HG03175 (cell line): ENCODE results near the gene UNC13B.
A peak's percentile ranks its signal among the peaks of the same experiment; 100 is the strongest.
"Not testable (repeated sequence)": the region's sequence is repeated elsewhere in the genome, so short reads cannot be mapped to it uniquely, and the experiment has no call there.

Experiments
- ATAC-seq: cut with Tn5 transposase; IDR thresholded peaks from one replicate; pipeline ENCODE4 v1.9.1; 2021; ENCODE audit warnings: mild to moderate bottlenecking, moderate library complexity; ENCODE audit not compliant: unreplicated experiment

Gene UNC13B

DNA sequence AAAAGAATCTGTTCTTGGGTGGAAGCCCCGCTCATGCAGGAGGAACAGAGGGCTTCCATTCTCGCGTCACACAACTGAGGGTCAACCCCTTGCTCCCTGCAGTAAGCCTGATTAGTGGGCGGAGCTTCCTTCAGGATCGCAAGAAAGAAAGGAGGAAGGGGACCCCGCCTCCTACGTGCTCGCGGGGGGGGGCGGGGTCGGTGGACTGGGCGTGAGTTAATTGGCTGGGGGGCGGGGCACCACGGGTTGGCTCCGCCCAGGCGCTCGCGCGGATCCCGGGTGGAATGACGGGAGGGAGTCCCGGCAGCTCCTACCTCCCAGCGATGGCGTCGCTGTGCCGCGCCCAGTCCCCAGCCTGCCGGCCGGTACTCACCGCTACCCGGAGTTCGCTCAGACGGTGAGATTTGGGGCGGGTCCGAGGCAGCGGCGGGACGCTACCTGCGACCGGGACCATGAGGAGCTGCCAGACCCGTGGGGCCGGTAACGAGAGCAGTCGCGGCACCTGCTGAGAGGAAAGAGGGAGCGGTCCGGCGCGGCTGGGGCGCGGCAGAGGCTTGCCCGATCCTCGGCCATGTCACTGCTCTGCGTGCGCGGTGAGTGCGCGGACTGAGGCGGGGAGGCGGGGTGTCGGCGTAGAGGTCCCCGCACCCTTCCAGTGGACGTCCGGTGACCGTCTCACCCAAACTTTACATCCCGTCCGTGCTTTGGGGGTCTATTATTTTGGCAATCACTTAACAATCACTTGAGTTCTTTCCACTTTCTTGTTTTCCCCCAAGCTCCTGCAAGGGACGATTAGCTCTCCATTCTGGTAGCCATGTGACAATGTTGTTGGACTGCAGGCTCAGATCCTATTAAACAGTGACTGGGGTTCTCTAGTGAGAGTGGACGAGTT is at the start of gene UNC13B:
Gene UNC13B, plus strand, starts transcription at position 297 of the 892 bp plus-strand sequence. Its CDS starts 275 bp downstream, at position 572.
- ATAC-seq, result peak; percentile 68

- ATAC-seq, result no peak
These were observed 49.4 kb upstream of the UNC13B start for GRCh38 chr9:35112257-35113020.

- no peak for ATAC-seq
These were observed 47.5 kb upstream of the UNC13B start for GRCh38 chr9:35114113-35114839.

DNA sequence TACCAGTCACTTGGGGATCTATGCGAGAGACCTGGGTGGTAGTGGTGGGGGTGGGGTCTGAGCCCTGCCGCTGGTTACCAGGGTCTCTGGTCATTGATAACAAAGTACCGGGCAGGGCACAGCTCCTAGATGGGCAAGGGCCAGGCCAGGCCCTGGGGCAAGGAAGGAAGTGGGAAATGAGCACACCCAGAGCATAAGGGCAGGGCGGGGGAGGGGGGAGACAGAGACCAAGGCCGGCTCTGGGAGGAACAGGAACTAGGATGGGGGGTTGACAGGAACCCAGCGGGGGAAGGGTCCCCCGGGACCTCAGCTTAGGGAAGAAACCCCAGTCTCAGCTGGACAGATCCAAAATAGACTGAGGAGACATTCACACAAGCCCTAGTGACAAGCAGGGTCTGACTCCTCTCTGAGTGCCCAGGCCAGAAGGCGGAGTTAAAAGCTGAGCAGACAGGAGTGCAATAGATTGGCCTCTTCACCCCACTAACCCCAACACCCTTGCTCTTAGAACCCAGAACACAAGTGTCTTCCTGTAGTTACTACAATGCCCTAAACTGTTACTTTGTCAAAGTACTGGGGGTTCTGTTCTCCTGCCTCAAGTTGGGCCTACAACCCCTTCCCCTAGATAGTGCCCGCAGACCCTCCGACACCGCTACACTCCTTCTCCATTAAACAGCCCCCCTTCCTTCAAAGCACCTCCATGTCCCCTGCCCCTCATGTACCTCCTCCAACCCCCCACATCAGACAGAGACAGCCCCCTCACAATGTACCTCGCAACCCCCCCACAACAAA is 46.8 kb upstream of the UNC13B start:
- no peak for ATAC-seq

DNA sequence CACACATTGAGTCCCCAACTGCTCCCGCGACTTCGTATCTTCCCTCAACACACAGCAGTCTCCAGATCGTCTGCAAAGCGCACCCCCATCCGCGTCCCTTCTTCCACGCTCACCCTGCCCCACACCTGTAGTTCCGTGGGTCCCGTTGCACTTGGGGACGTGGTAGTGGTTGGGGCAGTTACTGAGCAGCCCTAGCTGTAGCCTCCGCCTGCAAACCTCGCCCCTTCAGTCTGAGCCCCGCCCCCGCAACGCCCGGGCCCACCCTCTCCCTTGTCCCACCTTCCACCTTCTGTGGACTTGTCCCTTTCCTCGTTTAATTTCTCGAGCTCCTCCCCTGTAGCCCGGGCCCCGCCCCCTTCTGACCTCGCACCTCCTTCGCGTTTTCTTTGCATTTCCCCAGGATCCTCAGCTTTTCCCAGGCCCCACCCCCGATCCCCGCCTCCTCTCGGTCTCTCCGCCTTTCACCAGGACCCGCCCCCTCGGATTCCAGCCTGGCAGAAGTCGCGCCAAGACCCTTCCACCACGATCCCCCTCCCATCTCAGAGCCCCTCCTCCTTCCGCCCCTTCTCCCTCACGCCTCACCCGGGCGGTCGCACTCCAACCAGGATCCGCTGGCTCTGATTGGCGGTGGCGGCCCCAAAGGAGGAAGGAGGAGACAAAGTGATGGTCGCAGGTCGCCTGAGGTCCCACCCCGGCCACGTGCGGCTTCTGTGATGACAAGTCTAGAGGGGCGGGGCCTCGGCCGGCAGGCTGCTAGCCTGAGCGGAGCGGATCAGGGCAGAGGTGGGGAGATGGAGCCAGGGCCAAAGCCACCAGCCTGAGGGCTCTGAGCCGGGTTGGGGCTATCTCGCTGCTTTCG is 45.9 kb upstream of the UNC13B start, which contains the start of gene ATOSB:
Gene ATOSB, minus strand, starts transcription at position 183 of the 859 bp plus-strand sequence. CDS start 7,588 bp downstream, outside the sequence.
- peak; percentile 63 for ATAC-seq

DNA sequence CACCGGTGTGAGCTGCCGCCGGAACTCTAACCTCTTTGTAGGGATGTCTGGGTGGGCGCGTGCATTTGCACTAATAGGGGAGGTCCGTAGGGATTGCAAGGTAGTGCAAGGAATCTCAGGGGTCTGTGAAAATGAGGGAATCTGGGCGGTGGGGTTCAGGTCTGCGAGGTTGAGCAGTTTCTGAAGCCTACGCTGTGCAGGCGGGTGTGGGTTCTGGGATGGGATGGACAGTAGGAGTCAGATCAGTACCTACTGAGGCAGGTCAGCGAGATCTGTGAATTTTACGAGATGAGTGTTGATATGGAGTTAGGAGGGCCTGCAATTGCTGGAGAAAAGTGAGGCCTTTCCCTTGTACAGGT is 45.3 kb upstream of the UNC13B start:
- no peak for ATAC-seq

GRCh38 chr9:35116898-35117551 is 44.8 kb upstream of the UNC13B start:
- peak; percentile 56 for ATAC-seq

GRCh38 chr9:35134920-35135319 is 26.9 kb upstream of the UNC13B start:
- no peak for ATAC-seq

DNA sequence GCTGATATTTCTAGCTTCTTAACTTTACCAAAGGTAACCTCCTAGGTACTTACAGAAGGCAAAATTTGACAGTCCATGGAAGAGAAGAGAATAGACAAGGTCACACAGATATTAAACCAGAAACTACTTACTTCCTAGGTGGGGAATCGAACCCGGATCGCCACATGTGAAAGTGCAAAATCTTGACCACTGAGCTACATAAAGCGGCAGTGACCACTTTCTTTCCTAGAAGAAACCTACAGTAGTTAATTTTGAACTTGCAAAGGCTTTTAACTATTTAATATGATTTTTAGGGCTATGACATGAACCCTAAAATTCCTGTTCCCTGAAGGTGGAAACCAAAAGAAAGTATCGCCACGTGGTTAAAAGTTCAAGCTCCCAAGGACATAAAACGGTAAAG is 25.8 kb upstream of the UNC13B start:
- ATAC-seq, result no peak

- ATAC-seq, result no peak
These were observed 24.9 kb upstream of the UNC13B start for GRCh38 chr9:35136866-35137265.

GRCh38 chr9:35140093-35140492 is 21.7 kb upstream of the UNC13B start:
- no peak for ATAC-seq

DNA sequence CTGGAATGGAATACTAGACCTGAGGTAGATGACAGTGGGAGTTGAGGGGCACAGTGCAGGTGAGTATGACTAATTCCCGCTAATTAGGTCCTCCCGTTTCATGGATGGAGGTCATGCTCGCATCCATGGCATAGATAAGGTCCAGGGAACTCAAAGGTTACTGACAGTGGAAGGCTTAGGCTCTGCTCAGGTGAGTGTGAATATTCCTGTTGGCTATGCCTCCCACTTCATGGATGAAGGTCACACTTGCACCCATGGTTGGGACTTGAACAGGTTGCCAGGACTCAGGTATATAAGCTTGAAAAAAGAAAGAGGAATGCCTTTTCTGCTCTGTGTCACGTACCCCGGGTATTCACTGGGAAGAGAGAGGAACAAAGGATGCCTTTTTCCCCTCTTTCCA is 19.8 kb upstream of the UNC13B start:
- ATAC-seq, result no peak

GRCh38 chr9:35147941-35148563 is 13.8 kb upstream of the UNC13B start:
- not testable (repeated sequence) for ATAC-seq

DNA sequence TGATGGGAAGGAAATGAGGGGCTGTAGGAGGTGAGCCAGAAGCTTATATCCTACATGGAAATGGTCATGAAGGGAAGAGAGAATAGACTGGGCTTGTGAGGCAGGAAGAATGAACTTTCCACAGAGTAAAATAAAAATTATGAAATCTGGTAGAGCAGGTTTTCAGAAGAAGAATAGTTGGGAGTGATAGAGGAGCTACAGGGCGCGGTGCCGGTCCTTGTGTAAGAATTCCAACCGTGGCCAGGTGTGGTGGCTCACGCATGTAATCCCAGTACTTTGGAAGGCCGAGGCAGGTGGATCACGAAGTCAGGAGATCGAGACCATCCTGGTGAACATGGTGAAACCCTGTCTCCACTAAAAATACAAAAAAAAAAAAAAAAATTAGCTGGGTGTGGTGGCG is 8.9 kb upstream of the UNC13B start:
- no peak for ATAC-seq

DNA sequence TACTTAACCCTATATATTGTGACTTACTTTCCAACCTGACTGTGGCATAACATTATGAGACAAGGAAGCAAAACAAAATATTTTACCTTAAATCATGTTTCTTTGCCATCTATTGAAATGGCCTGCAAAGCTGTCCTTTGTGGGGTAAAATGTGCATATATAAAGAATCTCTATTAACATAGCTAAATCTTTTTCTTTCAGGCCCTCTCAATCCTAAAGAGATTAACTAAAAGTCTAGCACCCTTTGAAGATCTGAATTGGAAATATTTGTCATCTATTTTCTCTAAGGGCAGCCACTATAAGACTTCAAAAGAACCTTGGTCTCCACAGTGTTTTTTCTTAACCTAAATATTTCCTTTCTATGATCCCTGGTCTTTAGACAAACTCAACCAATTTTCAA is 5.0 kb upstream of the UNC13B start:
- ATAC-seq, result no peak

DNA sequence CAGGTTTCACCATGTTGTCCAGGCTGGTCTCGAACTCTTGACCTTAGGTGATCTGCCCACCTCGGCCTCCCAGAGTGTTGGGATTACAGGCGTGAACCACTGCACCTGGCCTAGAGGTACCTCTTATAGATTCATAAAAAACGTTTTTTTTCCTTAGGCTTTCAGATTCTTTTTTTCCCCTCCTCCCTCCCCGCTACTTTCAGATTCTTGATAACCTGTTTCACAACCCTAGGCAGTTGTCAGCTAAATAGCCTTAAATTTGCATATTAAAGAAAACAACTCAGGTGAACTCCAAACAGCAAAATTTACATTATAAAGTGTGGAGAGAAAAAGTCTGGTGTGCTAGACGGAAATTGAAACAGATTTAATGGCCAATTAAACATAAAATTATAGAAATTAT is 4.0 kb upstream of the UNC13B start:
- ATAC-seq, result not testable (repeated sequence)

DNA sequence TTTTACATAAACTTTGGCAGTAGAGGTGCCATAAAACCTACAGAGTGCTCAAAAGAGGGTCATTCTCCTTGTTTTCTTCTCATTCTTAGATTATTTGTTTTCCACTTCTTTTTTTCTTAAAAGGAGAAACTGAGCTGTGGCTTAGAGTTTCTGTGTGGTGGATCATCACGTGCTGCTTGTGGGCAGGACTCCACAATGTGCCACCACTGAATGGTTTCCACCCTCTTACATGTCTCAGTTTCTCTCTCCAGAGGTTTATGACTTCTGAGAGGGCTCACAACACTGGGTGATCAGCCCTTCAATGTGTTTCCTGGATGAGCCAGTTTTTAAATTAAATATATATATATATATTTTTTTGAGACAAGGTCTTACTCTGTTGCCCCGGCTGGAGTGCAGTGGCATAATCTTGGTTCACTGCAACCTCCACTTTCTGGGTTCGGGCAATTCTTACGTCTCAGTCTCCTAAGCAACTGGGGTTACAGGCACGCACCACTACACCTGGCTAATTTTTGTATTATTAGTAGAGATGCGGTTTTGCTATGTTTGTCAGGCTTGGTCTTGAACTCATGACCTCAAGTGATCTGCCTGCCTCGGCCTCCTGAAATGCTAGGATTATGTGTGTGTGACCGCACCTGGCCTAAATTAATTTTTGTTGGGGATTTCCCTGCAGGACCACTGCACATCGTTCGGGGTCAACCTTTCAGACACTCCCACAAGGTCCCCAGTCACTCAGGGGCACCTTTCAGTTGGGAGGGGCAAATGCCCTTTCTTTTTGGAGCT is 3.1 kb upstream of the UNC13B start:
- ATAC-seq, result no peak
